Lower leg skin (tissue), 3 donors: ENCODE data around the gene GGA3.
"Not testable (repeated sequence)": the region's sequence is repeated elsewhere in the genome, so short reads cannot be mapped to it uniquely, and the experiment has no call there.

Experiments
- POLR2A ChIP-seq, 2 donors: fragments of 450-650 bp; IDR thresholded peaks; one replicate each; pipeline ENCODE4 v1.6.1; 2016 to 2017; ENCODE audit warnings: antibody characterized with exemption in 2 of 2, mild to moderate bottlenecking in 1 of 2, moderate library complexity in 1 of 2
- TF ChIP-seq, protein P1 (sequence below), 3 donors: fragments of 450-650 bp; IDR thresholded peaks; one replicate each; pipeline ENCODE4 v1.5.1; 2016; ENCODE audit warnings: antibody characterized with exemption in 3 of 3, mild to moderate bottlenecking in 3 of 3, moderate library complexity in 2 of 3

DNA sequence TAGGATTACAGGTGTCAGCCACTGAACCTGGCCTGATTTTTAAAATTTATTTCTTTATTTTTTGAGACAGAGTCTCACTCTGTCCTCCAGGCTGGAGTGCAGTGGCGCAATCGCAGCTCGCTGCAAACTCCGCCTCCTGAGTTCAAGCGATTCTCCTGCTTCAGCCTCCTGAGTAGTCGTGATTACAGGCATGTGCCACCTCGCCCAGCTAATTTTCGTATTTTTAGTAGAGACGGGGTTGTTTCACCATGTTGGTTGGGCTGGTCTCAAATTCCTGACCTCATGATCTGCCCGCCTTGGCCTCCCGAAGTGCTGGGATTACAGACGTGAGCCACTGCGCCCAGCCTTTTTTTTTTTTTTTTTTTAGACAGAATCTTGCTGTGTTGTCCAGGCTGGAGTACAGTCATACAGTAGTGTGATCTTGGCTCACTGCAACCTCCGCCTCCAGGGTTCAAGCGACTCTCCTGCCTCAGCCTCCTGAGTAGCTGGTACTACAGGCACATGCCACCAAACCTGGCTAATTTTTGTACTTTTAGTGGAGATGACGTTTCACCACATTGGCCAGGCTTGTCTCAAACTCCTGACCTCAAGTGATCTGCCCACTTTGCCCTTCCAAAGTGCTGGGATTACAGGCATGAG lies 31.5 kb upstream of the GGA3 start:
- TF ChIP-seq, protein P1, sequence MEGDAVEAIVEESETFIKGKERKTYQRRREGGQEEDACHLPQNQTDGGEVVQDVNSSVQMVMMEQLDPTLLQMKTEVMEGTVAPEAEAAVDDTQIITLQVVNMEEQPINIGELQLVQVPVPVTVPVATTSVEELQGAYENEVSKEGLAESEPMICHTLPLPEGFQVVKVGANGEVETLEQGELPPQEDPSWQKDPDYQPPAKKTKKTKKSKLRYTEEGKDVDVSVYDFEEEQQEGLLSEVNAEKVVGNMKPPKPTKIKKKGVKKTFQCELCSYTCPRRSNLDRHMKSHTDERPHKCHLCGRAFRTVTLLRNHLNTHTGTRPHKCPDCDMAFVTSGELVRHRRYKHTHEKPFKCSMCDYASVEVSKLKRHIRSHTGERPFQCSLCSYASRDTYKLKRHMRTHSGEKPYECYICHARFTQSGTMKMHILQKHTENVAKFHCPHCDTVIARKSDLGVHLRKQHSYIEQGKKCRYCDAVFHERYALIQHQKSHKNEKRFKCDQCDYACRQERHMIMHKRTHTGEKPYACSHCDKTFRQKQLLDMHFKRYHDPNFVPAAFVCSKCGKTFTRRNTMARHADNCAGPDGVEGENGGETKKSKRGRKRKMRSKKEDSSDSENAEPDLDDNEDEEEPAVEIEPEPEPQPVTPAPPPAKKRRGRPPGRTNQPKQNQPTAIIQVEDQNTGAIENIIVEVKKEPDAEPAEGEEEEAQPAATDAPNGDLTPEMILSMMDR (IDR thresholded peaks at IDR 0.05), result not testable (repeated sequence)
- TF ChIP-seq POLR2A (IDR thresholded peaks at IDR 0.05), result not testable (repeated sequence)
